Parathyroid adenoma (tissue), 2 donors: ENCODE data around the gene ZNF428.
"Not testable (repeated sequence)": the region's sequence is repeated elsewhere in the genome, so short reads cannot be mapped to it uniquely, and the experiment has no call there.

ENCODE experiments used
- H2AFZ ChIP-seq: fragments of 300-600 bp; sonication (generic); one replicate; pipeline ENCODE4 v1.7.0; 2017; ENCODE audit warnings: antibody characterized with exemption, mild to moderate bottlenecking
- H3K27ac ChIP-seq: fragments of 300-600 bp; sonication (generic); one replicate; pipeline ENCODE4 v1.7.0; 2017
- H3K27me3 ChIP-seq: fragments of 300-600 bp; sonication (generic); one replicate; pipeline ENCODE4 v1.7.0; 2017; ENCODE audit warnings: low read length; ENCODE audit not compliant: control insufficient read depth, insufficient read depth
- H3K36me3 ChIP-seq: fragments of 300-600 bp; sonication (generic); one replicate; pipeline ENCODE4 v1.7.0; 2017; ENCODE audit warnings: low read length; ENCODE audit not compliant: control insufficient read depth, insufficient read depth
- H3K4me1 ChIP-seq: fragments of 300-600 bp; sonication (generic); one replicate; pipeline ENCODE4 v1.7.0; 2017; ENCODE audit warnings: control low read depth
- H3K4me2 ChIP-seq: fragments of 300-600 bp; sonication (generic); one replicate; pipeline ENCODE4 v1.7.0; 2017; ENCODE audit warnings: low read length
- H3K4me3 ChIP-seq: fragments of 300-600 bp; sonication (generic); one replicate; pipeline ENCODE4 v1.7.0; 2017; ENCODE audit warnings: low read depth, low read length
- H3K79me2 ChIP-seq: fragments of 300-600 bp; sonication (generic); one replicate; pipeline ENCODE4 v1.7.0; 2017; ENCODE audit warnings: control low read depth
- H3K9ac ChIP-seq: fragments of 300-600 bp; sonication (generic); one replicate; pipeline ENCODE4 v1.7.0; 2017; ENCODE audit warnings: mild to moderate bottlenecking
- H3K9me3 ChIP-seq: fragments of 300-600 bp; sonication (generic); one replicate; pipeline ENCODE4 v1.7.0; 2017; ENCODE audit warnings: low read length; ENCODE audit not compliant: control insufficient read depth
- TF ChIP-seq, protein P1 (sequence below): fragments of 300-600 bp; sonication (generic); IDR thresholded peaks from one replicate; pipeline ENCODE4 v1.7.0; 2017; ENCODE audit warnings: antibody characterized with exemption, mild to moderate bottlenecking
- donor health status: primary hyperparathyroidism.

Gene ZNF428

DNA sequence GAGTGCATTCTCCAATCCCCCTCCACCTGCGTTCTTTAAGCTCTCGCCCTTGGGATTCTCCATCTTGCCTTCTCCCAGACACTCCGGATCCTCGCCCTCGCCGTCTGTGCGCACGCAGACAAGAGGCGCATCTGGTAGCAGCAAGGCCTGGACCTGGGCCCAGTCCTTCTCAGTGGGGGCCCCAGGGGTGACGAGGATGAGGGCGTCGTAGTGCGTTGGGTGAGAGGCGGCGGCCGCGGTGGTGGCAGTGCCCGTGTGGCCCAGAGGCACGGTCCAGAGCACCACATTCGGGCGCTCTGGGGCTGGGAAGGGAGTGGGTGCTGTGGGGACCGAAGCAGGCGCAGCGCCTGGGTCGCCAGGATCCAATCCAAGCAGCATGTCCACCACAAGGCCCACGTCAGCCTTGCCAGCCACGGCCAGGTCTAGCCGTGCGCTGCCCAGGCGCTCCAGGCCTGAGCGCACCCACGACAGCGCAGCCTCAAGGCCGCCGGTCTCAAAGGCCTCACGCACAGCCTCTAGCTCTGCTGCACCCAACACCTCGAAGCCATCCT lies 26.6 kb downstream of the ZNF428 start:
- Histone ChIP-seq H3K9me3 (no peaks in the 10 kb centered on the region), H3K4me2 (no peak overlapping the region), H3K27me3 (no peaks in the 10 kb centered on the region), H2AFZ (no peak overlapping the region), H3K79me2 (peaks cover 17% of the 10 kb centered on the region), H3K9ac (no peak overlapping the region), H3K27ac (no peak overlapping the region), H3K4me3 (no peak overlapping the region), H3K36me3 (no peaks in the 10 kb centered on the region), H3K4me1 (peaks cover 12% of the 10 kb centered on the region)
- TF ChIP-seq, protein P1, sequence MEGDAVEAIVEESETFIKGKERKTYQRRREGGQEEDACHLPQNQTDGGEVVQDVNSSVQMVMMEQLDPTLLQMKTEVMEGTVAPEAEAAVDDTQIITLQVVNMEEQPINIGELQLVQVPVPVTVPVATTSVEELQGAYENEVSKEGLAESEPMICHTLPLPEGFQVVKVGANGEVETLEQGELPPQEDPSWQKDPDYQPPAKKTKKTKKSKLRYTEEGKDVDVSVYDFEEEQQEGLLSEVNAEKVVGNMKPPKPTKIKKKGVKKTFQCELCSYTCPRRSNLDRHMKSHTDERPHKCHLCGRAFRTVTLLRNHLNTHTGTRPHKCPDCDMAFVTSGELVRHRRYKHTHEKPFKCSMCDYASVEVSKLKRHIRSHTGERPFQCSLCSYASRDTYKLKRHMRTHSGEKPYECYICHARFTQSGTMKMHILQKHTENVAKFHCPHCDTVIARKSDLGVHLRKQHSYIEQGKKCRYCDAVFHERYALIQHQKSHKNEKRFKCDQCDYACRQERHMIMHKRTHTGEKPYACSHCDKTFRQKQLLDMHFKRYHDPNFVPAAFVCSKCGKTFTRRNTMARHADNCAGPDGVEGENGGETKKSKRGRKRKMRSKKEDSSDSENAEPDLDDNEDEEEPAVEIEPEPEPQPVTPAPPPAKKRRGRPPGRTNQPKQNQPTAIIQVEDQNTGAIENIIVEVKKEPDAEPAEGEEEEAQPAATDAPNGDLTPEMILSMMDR, result no peak

DNA sequence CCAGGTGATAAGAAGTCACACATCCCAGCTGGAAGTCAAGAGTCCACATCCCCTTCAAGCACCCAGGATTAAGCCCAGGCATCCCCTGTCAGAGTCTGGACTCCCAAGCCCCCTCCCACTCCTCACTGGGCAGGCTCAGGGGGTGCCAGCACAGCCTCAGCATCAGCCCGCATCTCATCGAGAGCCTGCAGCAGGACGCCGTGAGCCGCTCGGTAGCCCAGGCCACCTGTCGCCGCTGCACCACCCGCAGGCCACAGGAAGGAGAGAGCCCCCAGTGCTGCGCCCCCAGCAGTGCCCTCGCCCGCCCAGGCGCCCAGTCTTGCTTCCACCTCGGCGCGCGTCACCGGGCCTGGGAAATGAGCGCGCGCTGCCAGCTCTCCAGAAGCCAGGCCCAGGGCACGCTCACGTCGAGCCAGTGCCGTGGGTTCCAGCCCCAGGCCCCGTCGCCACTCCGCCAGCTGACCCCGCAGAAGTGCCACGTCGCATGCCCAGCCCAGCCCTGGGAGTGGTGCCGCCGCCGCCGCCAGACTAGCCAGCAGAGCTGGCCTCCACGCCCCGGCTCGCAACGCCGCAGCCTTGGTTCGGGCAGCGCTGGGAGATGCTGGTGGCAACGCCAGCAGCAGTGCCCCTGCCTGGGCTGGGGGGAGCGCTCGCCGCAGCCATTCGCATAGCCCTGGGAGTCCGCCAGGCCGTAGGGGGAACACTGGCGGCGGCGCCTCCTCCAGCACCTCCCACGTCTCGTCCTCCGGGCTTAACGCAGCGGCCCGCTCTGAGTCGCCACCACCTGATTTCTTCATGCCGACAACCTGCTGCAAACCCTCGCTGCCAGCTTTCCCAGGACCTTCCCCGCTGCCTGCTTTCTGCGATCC lies 27.3 kb downstream of the ZNF428 start:
- H3K4me1 ChIP-seq, result peaks cover 6% of the 10 kb centered on the region
- no peaks in the 10 kb centered on the region for H3K27me3 ChIP-seq
- TF ChIP-seq, protein P1, result no peak
- peaks cover 13% of the 10 kb centered on the region for H3K79me2 ChIP-seq
- no peaks in the 10 kb centered on the region for H3K36me3 ChIP-seq
- H3K27ac ChIP-seq, result no peak overlapping the region
- H3K4me2 ChIP-seq, result no peak overlapping the region
- no peak overlapping the region for H3K4me3 ChIP-seq
- no peaks in the 10 kb centered on the region for H3K9me3 ChIP-seq
- no peak overlapping the region for H2AFZ ChIP-seq
- H3K9ac ChIP-seq, result no peak overlapping the region

DNA sequence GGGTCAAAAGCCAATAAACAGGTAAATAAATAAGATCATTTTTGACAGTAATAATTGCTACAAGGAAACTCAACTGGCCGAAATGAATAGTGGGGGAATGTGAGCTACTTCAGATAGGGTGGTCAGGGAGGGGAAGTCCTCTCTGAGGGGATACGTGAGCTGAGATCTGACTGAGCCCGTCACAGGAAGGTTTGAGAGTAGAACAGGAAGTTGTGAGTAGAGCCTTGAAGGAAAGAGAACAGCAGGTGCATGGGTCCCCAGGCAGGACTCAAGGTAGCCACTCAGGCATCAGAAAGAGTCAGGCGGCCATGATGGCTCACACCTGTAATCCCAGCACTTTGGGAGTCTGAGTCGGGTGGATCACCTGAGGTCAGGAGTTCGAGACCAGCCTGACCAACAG lies 29.8 kb downstream of the ZNF428 start:
- H3K4me2 ChIP-seq, result no peak overlapping the region
- no peak overlapping the region for H3K4me3 ChIP-seq
- peaks cover 17% of the 10 kb centered on the region for H3K4me1 ChIP-seq
- TF ChIP-seq, protein P1, result no peak
- H3K27me3 ChIP-seq, result no peaks in the 10 kb centered on the region
- no peak overlapping the region for H2AFZ ChIP-seq
- no peaks in the 10 kb centered on the region for H3K9me3 ChIP-seq
- H3K36me3 ChIP-seq, result no peaks in the 10 kb centered on the region
- no peak overlapping the region for H3K9ac ChIP-seq
- H3K27ac ChIP-seq, result no peak overlapping the region
- H3K79me2 ChIP-seq, result peaks cover 8% of the 10 kb centered on the region

- Histone ChIP-seq H3K36me3 (no peaks in the 10 kb centered on the region), H3K27ac (no peak overlapping the region), H3K4me1 (peaks cover 17% of the 10 kb centered on the region), H3K79me2 (peaks cover 7% of the 10 kb centered on the region), H3K4me3 (no peak overlapping the region), H3K9me3 (no peaks in the 10 kb centered on the region), H3K9ac (no peak overlapping the region), H3K4me2 (no peak overlapping the region), H2AFZ (no peak overlapping the region), H3K27me3 (no peaks in the 10 kb centered on the region)
- TF ChIP-seq, protein P1, result no peak
Observed at GRCh38 chr19:43589277-43589676, 30.2 kb downstream of the ZNF428 start.

GRCh38 chr19:43587029-43587428 lies 32.4 kb downstream of the ZNF428 start:
- H3K27me3 ChIP-seq, H3K9ac ChIP-seq, H3K9me3 ChIP-seq, H3K79me2 ChIP-seq, H3K4me2 ChIP-seq, H3K4me3 ChIP-seq, H3K36me3 ChIP-seq, H2AFZ ChIP-seq: not testable (repeated sequence)
- Histone ChIP-seq H3K27ac (peak overlapping the region; percentile 17), H3K4me1 (peaks cover 17% of the 10 kb centered on the region)
